ENCODE data around the gene MAP2K1. TPM values are rescaled to one million over a fixed set of nuclear protein-coding genes. Genes with fewer than 3 reads are reported as not detected.

Gene MAP2K1
- total and polyA plus RNA-seq, 2 of the 4 experiments (the other 2 are of a cell fraction): 34.7 to 37.8 TPM

DNA sequence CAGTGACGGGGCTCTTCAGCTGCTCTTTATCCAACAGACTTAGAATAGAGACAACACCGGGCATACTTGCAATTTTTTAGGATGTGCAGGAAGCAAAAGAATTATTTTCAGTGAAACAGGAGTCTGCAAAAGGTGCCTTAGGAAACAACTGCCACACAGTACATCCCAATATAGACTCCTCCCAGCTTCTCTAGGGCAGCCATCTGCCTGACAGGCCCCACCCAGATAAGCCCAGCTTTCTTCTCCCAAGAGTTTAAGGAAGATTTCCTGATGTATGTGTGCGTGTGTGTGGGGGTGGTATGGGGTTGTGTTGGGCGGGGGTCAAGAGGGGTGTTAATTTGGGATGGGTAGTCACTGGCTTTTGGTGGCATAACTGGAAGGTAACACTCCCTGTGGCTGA, 21.5 kb downstream of the MAP2K1 start:
- H3K4ac ChIP-seq (ENCODE audit: low read depth, low read length): no peak overlapping the region
- H2AK5ac ChIP-seq (ENCODE audit: low read depth, low read length): no peak overlapping the region
- no peak overlapping the region for H3K56ac ChIP-seq (ENCODE audit: extremely low read depth, insufficient read depth, low read length)
- H4K91ac ChIP-seq (ENCODE audit: insufficient read depth, low read depth, low read length): no peak overlapping the region
- H3K18ac ChIP-seq (ENCODE audit: low read depth, low read length): no peak overlapping the region
- H2BK20ac ChIP-seq (ENCODE audit: low read depth, low read length): no peak overlapping the region
- no peak for TF ChIP-seq ELK1 (IDR thresholded peaks at IDR 0.05; ENCODE audit: borderline replicate concordance, low read depth, low read length)
- no peak for TF ChIP-seq POLR2A (IDR thresholded peaks at IDR 0.05; ENCODE audit: low read depth, low read length)
- no peak for TF ChIP-seq RAD21 (IDR thresholded peaks at IDR 0.05; ENCODE audit: low read length)
- TF ChIP-seq RFX5 (IDR thresholded peaks at IDR 0.05; ENCODE audit: low read depth, low read length): no peak
- no peak for TF ChIP-seq MXI1 (IDR thresholded peaks at IDR 0.05; ENCODE audit: borderline replicate concordance, low read depth, low read length)
- no CpG with 5 or more reads among the region's 4 CpGs for WGBS, 2 experiments (ENCODE audit: extremely low coverage in 2 of 2, insufficient read length in 1 of 2)
- H3K36me3 ChIP-seq (ENCODE audit: control insufficient read depth, insufficient read depth, low read length): no peaks in the 10 kb centered on the region
- no peak overlapping the region for H3K27ac ChIP-seq (ENCODE audit: insufficient read depth, low read length)
- dilution Hi-C loops (cut with HindIII; ENCODE audit: low sequenced_read_pairs, unreplicated experiment): loop anchor here (25.0 kb wide), 1 partner anchor 96 kb away; no protein-coding TSS in a partner anchor
- ATAC-seq (ENCODE audit: low read depth): no peak
- POLR2A ChIA-PET (ENCODE audit: unreplicated experiment): no interaction called here
- H2BK120ac ChIP-seq (ENCODE audit: low read depth, low read length): no peak overlapping the region
- no peak overlapping the region for H2BK15ac ChIP-seq (ENCODE audit: low read depth, low read length)
- no peak overlapping the region for H3K4me2 ChIP-seq (ENCODE audit: low read depth, low read length)
- H2AK9ac ChIP-seq (replicated peaks; ENCODE audit: low read depth, low read length, poor library complexity): no peak overlapping the region
- H3K9me3 ChIP-seq (ENCODE audit: control insufficient read depth, insufficient read depth, low read length): no peaks in the 10 kb centered on the region
- H3K14ac ChIP-seq (replicated peaks; ENCODE audit: low read depth, low read length): no peak overlapping the region
- H3K23ac ChIP-seq (ENCODE audit: low read depth, low read length): no peak overlapping the region
- peaks cover 93% of the 10 kb centered on the region for H4K20me1 ChIP-seq (ENCODE audit: insufficient read depth, low read length)
- peaks cover 45 to 95% of the 10 kb centered on the region in 2 experiments for H3K79me1 ChIP-seq (ENCODE audit: low read depth in 1 of 2, low read length in 2 of 2)
- H2BK5ac ChIP-seq (ENCODE audit: low read depth, low read length, poor library complexity, severe bottlenecking): no peak overlapping the region
- no peak overlapping the region for H3K9ac ChIP-seq (ENCODE audit: low read depth, low read length)
- BruUV-seq (replicated peaks): no TSS peak
- no peak overlapping the region for H4K5ac ChIP-seq (ENCODE audit: low read depth, low read length)
- H3K9me1 ChIP-seq (ENCODE audit: insufficient read depth, low read length): peaks cover 20% of the 10 kb centered on the region
- no peak for DNase-seq
- in situ Hi-C loops (cut with MboI; ENCODE audit: low sequenced_read_pairs): no loop called here
- CTCF ChIA-PET: no interaction called here
- intact Hi-C loops (cut with micrococcal nuclease): no loop called here
- peaks cover 12% of the 10 kb centered on the region for H3K4me1 ChIP-seq (ENCODE audit: control insufficient read depth, insufficient read depth, low read length)
- H3K4me3 ChIP-seq (ENCODE audit: insufficient read depth, low read depth, low read length): no peak overlapping the region
- H4K8ac ChIP-seq (ENCODE audit: low read depth in 2 of 2, low read length in 2 of 2): no peak overlapping the region
- H3K27me3 ChIP-seq (ENCODE audit: control insufficient read depth, insufficient read depth, low read length): no peaks in the 10 kb centered on the region
- H2AFZ ChIP-seq (replicated peaks; ENCODE audit: low read length, poor library complexity): no peak overlapping the region

Measured in IMR-90 (cell line).